ENCODE data around the gene MAT2B.

Gene MAT2B

DNA sequence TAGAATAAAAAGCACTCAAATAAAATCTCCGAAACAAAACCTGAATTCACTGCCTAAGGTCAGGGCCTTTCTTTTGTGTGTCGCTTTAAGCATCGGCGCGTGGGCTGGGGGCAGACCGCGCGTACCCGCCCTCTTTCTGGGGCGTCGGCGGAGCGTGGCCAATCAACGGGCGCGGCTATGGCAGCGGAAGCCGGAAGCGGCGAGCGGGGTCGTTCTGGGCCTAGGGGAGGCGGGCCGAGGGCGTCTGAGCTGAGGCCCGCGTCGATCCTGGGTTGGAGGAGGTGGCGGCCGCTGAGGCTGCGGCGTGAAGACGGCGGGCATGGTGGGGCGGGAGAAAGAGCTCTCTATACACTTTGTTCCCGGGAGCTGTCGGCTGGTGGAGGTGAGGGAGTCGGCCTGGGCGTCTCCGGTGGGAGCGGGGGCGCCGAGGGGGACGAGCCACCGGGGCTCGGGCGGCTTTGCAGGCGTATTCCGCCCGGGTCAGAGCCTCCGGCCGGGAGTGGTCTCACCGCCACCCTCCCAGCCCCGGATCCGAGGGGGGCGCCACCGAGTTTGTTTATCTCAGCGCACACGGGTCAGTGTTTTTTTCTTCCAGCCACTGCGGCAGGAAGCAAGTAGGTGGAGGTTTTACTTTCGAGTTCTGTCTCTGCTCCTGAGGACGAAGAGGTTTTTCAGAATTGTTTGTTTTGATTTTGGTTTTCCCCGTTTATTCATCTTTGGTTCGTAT lies at the start of gene MAT2B:
Gene MAT2B, plus strand, starts transcription at position 252 of the 727 bp plus-strand sequence. Its CDS starts 68 bp downstream, at position 320.
- peak; percentile 93 for DNase-seq (ENCODE audit: low read depth, low spot score)

DNA sequence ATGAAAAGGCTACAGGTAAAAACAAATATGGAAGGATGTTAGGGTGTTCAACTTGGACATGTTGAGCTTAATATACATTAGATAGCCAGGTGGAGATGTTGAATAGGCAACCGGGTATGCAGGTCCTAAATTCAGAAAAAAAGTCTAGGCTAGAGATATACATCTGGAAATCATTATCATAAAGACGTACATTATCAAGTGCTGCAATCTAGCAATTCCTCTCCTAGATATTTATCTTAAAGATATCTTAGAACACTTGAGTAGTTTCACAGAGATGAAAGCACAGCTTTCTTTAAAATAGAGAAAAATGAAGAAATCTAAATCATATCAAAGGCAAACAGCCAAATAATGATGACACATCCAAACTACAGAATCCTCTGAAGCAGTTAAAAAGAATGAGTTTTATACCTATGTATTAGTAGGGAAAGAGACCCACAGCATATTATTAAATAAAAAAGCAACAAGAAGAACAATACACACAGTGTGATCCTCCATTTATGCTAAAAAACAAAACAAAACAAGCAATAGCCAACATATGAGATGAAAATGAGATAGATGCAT lies 49.3 kb upstream of the MAT2B start:
- no peak for DNase-seq (ENCODE audit: low read depth, low spot score)

DNA sequence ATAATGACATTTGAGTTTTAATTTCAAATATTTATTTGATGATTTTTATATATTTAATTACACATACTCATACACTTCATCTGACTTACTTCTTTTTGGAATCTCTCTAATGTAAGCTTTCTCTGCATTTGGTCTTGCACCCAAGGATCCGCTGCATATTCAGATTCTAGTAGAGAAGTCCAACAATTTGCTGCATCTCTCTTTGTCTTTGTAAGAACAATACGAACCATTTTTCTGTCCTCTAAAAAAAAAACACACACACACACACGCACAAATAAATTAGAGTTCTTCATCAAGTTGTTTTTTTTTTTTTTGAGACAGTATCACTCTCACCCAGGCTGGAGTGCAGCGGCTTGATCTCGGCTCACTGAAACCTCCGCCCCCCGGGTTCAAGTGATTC lies 48.6 kb upstream of the MAT2B start:
- no peak for DNase-seq (ENCODE audit: low read depth, low spot score)

DNA sequence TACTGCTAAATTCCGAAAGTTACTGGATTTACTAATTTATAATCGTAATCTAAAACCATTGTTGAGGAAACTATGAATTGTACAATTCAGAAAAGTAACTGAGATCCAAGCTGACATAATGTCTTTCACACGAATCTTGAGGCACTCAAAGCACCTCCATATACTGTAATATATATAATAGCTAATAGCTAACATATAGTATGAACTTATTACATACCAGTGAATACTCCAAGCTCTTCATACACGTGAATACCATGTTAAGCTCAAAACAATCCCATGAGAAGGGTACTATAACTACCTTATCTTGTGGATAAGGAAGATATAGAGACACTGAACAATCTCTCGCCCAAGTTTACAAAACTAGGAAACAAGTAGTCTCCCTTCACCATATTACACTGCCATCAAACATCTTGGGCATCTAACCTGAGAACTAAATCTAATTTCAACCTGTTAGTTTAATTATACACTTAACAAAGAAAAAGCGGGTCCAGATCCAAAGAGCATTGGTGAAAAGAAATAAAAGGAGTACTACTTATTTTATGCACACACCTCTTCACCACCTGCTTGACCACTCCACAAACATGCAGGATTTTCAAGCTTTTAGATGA lies 46.5 kb upstream of the MAT2B start:
- no peak for DNase-seq (ENCODE audit: low read depth, low spot score)

DNA sequence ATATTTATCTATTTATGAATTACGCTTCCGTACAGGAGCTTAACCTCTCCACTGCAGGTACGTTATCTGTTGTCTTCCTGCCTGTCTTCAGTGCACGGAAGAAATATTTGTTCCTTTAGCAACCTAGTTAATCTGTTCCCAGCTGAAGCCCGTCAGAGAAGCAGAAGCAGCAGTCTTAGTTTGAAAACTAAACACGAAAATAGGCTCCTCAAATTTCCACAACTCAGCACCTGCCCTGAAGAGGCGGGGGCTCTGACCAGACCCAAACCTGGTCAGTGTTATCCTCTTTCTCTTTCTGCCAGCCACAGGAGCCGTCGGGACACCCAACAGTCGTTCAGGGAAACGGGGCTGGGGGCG lies 46.0 kb upstream of the MAT2B start:
- no peak for DNase-seq (ENCODE audit: low read depth, low spot score)

DNA sequence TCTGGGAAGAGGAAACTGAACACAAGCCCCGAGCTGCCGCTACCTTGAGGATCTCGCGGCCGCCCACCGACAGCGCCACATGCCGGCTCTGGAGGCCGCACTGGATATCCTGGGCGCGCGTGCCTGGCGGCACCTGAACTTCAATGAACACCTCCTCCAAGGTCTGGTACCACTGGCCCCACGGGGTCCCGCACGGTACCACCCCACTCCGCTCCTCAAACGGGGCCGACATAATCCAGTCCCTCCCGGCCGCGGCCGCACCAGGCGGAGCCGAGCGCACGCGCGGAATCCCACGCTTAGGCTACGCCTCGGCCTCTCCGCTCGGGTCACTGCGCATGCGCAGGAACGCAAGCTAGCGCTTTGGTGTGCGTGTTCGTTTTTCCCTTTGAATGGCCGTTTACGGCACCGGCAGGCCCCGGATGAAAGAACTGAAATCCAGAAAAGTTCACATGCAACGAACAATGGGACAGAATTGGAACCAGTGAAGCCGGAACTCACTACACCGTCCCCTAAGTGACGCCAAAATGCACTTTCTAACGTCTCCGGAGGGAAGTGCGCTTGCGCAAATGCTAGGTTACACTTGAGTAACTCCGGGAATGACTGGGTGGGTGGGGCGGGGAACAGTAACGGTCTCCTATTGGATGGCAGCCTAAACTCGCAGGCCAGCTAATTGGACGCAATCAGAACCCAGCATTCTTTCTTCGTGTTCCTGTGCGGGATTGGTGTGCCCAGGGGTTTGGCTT lies 45.4 kb upstream of the MAT2B start, which contains the start of gene NUDCD2:
Gene NUDCD2, minus strand, starts transcription at position 284 of the 743 bp plus-strand sequence. Its CDS starts 52 bp downstream, at position 232.
- peak; percentile 86 for DNase-seq (ENCODE audit: low read depth, low spot score)

DNA sequence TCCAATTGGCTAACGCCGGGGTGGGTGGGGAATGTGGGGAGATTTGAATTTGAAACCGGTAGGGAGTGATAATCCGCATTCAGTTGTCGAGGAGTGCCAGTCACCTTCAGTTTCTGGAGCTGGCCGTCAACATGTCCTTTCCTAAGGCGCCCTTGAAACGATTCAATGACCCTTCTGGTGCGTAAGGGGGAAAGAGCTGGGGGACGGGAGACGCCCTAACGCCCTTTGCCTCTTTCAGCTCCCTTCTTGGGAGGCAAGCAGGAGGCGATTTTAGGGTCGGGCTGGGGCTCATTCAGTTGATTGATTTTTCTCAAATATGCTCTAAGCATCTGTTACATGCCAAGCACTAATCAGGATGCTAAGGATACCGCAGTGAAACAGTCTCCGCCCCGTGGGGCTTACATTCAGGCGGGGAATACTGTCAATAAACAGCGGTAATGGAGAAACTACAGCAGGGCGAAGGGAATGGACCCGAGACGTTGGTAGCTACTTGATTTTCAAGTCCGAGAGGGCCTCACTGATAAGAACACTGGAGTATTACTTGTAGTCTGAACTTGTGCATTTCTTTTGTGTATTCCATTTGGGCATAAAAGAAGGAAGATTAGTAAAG lies 44.8 kb upstream of the MAT2B start, which contains the start of gene HMMR:
Gene HMMR, plus strand, starts transcription at position 71 of the 610 bp plus-strand sequence. Its CDS starts 61 bp downstream, at position 132.
- DNase-seq (ENCODE audit: low read depth, low spot score), result no peak

DNA sequence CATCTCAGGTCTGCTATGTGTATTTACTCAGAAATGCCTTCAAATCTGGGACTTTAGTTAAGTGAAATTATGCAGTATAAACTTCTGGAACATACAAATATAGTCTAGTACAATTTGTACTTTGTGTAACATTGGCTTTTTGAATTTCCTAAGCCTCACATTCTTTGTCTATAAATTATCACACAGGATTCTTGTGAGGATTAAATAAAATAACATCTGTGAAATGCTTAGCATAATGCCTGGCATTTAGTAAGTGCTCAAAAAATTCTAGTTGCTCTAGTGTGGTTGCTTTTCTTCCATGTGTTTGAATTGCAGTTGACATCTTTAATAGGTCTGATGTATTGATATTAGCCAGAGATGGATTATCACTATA lies 42.4 kb upstream of the MAT2B start:
- no peak for DNase-seq (ENCODE audit: low read depth, low spot score)

DNA sequence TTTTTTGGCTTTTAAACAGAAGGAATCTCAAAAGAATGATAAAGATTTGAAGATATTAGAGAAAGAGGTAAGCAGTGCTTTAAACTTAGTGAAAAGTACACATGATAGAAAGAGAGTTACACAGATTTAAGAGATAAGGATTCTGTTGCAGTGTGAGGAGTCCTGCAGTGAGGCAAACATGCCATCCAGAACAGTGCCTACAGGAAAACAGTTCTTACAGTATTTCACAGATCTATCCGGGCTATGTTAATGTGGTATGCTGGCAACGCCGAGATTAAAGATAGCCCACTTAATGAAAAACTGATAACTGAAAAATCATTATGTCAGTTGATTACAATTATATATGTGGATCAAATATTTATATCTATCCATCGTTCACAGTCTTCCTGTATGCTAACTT lies 37.7 kb upstream of the MAT2B start:
- DNase-seq (ENCODE audit: low read depth, low spot score), result no peak

DNA sequence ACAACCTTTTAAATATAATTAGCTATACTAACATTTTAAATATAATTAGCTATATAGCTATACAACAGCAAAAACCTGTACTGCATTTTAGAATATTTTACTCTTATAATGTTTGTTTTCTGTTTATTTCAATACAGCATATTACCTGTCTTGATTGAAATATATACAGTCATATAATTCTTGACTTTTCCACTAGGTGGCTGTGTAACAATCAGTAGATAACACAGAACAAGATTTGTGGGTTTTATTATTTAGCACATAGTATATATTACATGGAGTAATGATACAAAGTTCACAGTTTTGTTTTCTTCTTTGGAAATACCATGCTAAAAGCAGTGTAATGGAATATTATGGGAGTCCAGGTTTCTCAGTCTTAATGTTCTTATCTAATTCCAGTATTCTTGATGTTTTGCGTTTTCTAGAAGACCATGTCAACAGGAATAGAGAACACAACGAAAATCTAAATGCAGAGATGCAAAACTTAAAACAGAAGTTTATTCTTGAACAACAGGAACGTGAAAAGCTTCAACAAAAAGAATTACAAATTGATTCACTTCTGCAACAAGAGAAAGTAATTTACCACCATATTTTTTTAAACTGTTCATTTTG lies 31.7 kb upstream of the MAT2B start:
- DNase-seq (ENCODE audit: low read depth, low spot score), result no peak

DNA sequence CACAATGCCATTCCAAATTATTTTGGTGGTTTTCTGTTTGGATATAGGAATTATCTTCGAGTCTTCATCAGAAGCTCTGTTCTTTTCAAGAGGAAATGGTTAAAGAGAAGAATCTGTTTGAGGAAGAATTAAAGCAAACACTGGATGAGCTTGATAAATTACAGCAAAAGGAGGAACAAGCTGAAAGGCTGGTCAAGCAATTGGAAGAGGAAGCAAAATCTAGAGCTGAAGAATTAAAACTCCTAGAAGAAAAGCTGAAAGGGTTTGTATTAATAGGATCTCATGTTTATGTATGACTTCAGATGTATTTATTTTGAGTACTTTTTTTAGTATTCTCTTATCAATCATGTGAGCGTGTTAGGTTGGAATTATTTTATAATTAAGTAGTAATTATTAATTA lies 30.0 kb upstream of the MAT2B start:
- no peak for DNase-seq (ENCODE audit: low read depth, low spot score)

DNA sequence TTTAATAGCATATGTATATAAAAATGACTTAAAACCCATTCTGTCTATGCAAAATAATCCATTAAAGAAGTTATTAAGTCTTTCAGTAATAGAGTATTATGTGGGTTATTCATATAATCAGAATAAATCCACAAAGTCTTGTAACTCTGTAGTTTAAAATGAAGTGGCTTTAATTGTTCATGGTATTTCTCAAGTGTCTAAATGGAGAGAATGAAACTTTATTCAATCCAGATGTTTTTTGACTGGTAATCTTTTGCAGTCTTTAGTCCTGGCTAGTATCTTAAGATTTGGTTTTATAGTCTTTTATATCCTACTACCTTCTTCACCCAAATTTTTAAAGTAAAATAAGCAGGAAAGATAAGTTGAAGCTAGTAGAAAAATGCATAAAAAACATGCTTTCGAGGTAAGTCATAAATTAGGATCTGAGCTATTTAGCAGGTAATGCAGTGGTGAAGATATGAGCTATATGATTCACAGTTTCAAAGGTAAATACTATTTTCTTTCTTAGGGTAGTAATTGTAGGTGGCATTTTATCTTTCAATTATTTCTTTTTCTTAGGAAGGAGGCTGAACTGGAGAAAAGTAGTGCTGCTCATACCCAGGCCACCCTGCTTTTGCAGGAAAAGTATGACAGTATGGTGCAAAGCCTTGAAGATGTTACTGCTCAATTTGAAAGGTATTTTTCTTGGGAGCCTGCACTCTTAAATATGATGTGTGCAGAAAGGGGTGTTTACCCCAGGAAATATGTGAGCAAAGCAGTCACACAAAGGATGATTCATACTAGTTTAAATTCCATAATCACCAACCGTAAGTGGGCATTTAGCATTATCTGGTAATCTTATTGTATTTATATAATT lies 27.1 kb upstream of the MAT2B start:
- DNase-seq (ENCODE audit: low read depth, low spot score), result no peak

DNA sequence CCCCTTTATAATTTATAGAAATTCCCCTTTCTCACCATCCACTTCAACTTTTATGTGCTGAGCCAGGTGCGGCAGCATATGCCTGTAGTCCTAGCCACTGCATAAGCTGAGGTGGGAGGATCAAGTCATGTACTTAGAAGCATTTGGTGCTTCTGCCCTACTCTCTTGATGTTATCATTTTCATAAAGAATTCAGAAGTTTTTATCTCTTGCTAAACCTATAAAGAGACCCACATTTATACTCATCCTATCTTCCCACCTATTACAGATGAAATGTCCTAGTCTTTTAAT lies 26.5 kb upstream of the MAT2B start:
- no peak for DNase-seq (ENCODE audit: low read depth, low spot score)

DNA sequence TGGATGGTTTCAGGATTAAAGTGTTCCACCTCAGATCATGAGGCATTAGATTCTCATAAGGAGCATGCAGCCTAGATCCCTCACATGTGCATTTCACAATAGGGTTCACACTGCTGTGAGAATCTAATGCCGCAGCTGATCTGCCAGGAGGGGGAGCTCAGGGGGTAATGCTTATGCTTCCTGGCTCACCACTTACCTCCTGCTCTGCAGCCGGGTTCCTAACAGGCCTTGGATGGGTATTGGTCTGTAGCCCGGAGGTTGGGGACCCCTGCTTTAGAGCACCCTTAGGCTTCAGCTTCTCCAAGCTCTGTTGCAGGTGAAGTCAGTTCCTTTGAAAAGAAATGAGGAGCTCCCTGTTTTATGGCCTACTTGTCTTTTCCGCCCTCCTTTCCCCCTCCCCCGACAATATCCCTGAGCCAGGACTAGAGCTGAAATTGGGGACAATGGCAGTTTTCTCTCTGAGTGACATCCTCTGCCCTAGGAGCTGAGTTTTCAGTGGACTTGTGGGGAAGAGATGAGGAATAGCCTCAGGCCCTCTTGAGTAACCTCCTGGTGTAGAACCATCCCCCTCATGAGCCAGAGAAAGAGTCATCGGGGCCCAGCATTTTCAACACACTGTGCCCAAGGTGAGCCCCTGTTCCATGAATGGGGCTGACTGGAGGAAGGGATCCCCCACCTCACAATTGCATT lies 16.2 kb upstream of the MAT2B start:
- DNase-seq (ENCODE audit: low read depth, low spot score), result no peak

DNA sequence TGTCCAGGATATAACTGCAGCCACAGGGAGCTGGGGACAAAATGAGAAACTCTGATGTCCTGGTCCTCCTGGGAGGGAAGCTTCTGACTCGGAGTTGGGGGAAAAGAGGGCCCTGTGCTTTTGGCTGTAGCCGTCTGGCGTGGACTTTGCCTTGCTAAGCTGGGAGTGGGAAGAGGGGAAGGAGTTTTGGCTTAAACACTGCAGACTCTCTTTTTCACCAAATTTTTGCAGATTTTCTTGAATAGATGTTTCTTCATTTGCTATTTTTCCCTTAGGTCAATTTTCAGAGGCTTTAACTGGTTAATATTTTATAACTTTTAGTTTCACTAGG lies 15.7 kb upstream of the MAT2B start:
- DNase-seq (ENCODE audit: low read depth, low spot score), result no peak

DNA sequence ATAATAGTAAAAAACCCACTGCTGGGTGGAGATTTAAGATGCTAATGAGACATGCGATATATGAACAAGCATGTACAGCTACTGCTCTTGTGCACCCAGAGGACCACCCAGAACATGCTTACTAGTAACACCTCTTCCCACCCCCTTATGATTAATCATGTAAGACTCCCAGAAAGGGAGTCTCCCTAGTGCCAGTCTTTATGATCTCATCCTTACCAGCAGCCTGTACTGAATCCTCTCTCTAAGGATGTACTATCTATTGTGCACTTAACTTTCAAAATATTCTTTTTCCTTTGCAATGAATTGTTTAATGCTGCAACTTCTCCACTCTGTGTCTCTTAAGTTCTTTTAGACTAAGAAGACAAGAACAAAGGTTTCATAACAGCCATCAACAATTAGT lies 9.1 kb upstream of the MAT2B start:
- no peak for DNase-seq (ENCODE audit: low read depth, low spot score)

DNA sequence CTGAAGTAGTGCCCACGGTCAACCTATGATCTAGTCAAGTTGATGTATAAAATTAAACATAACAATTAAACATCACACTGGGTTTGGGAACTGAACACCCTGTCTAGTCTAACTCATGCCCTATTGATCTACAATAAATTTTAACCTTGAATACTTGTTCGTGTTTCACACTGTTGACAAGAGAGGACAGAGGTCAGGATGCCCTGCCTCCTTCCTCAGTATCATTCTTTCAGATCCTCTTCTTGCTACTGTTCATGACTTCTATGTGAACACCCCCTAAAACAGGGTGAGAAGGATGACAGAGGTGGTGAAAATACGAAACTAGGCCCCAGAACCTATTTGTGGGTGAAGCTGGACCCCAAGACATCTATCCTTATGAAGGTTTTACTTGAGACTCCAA lies 8.1 kb upstream of the MAT2B start:
- no peak for DNase-seq (ENCODE audit: low read depth, low spot score)

DNA sequence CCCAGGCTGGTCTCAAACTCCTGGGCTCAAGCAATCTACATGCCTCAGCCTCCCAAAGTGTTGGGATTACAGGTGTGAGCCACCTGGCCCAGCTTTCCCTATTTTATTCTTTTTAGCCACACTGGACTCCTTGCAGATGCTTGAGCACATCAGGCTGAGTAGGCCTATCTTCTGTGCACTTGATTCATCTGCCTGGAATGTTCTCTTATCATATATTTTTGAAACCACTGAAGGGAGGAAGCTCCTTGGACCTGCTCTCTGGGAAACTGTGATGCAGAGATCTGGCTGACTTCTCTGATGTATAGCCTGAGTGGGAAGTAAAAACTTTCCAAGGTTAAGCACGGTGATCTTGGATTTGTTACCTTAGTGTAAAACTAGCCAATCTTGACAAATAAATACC lies 6.5 kb upstream of the MAT2B start:
- no peak for DNase-seq (ENCODE audit: low read depth, low spot score)

DNA sequence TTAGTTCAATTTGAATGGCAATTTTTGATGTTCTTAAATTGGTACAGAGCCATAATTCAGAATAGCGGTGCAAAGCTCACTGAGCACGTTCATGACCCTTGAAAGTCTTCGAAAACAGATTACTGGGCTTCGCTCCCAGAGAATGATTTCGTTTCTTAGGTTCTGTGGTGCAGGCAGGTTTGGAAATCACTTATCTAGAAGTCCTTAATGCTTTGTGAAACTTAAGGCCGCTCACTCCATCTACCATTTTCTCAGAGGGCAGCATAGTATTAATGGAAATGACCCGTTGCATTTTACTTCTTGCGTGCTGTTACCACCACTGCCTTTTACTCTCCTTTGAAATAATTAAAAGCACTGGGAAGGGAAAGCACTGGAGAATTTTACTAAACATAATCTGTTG lies 2.9 kb upstream of the MAT2B start:
- DNase-seq (ENCODE audit: low read depth, low spot score), result no peak
